ENCODE data around the gene ZNF496. TPM values are rescaled to one million over a fixed set of nuclear protein-coding genes. Genes with fewer than 3 reads are reported as not detected.
A peak's percentile ranks its signal among the peaks of the same experiment; 100 is the strongest.

Gene ZNF496
- total RNA-seq, 1 experiment from 2014 or later: 22.1 TPM

GRCh38 chr1:247328311-247328710 is 3.4 kb downstream of the ZNF496 start:
- DNase-seq (ENCODE audit: low read depth): no peak

- no peak for DNase-seq (ENCODE audit: low read depth)
These were observed 5.1 kb downstream of the ZNF496 start for GRCh38 chr1:247326411-247327130.

- no peak for DNase-seq (ENCODE audit: low read depth)
These were observed 6.7 kb downstream of the ZNF496 start for GRCh38 chr1:247324923-247325322.

GRCh38 chr1:247324204-247324787 is 7.4 kb downstream of the ZNF496 start:
- DNase-seq (ENCODE audit: low read depth): no peak

- no peak for DNase-seq (ENCODE audit: low read depth)
These were observed 8.6 kb downstream of the ZNF496 start for GRCh38 chr1:247322849-247323586.

- DNase-seq (ENCODE audit: low read depth): no peak
These were observed 9.2 kb downstream of the ZNF496 start for GRCh38 chr1:247322442-247322841.

- no peak for DNase-seq (ENCODE audit: low read depth)
These were observed 14.0 kb downstream of the ZNF496 start for GRCh38 chr1:247317702-247318101.

- DNase-seq (ENCODE audit: low read depth): no peak
These were observed 15.0 kb downstream of the ZNF496 start for GRCh38 chr1:247316590-247317197.

GRCh38 chr1:247304031-247304430 is 27.6 kb downstream of the ZNF496 start:
- DNase-seq (ENCODE audit: low read depth): no peak

- DNase-seq (ENCODE audit: low read depth): no peak
These were observed 28.5 kb downstream of the ZNF496 start for GRCh38 chr1:247303216-247303615.

- no peak for DNase-seq (ENCODE audit: low read depth)
These were observed 30.5 kb downstream of the ZNF496 start for GRCh38 chr1:247301176-247301540.

- DNase-seq (ENCODE audit: low read depth): no peak
These were observed 31.0 kb downstream of the ZNF496 start for GRCh38 chr1:247300491-247301175.

GRCh38 chr1:247299723-247300381 is 31.8 kb downstream of the ZNF496 start:
- no peak for DNase-seq (ENCODE audit: low read depth)

- DNase-seq (ENCODE audit: low read depth): no peak
These were observed 33.0 kb downstream of the ZNF496 start for GRCh38 chr1:247298701-247299100.

GRCh38 chr1:247298124-247298481 is 33.6 kb downstream of the ZNF496 start:
- no peak for DNase-seq (ENCODE audit: low read depth)

- DNase-seq (ENCODE audit: low read depth): no peak
These were observed 34.2 kb downstream of the ZNF496 start for GRCh38 chr1:247297263-247298123.

- DNase-seq (ENCODE audit: low read depth): no peak
These were observed 35.0 kb downstream of the ZNF496 start for GRCh38 chr1:247296599-247297180.

GRCh38 chr1:247295746-247296145 is 35.9 kb downstream of the ZNF496 start:
- peak; percentile 34 for DNase-seq (ENCODE audit: low read depth)

GRCh38 chr1:247295274-247295684 is 36.4 kb downstream of the ZNF496 start:
- DNase-seq (ENCODE audit: low read depth): peak; percentile 91

- DNase-seq (ENCODE audit: low read depth): peak; percentile 85
These were observed 37.4 kb downstream of the ZNF496 start for GRCh38 chr1:247294282-247294681.
